K562 (cell line): Measurements from ENCODE around the gene USP28. TPM values are rescaled to one million over a fixed set of nuclear protein-coding genes. Genes with fewer than 3 reads are reported as not detected.
A peak's percentile ranks its signal among the peaks of the same experiment; 100 is the strongest.

Experiments
- ATAC-seq: fragments of 200-7000 bp; cut with Tn5 transposase; 3 replicates; pipeline ENCODE4 v1.9.1; 2020; ENCODE audit warnings: moderate library complexity
- BruUV-seq: library from RNA; stranded (reverse); fragments of 400-500 nt; replicated peaks from 2 replicates; lab custom pipeline; 2021; lab: Mats Ljungman, UMichigan
- CTCF ChIA-PET: fragments of 300-600 bp; formaldehyde crosslinking; extraction: SDS; loops from one replicate; lab custom pipeline; 2021; ENCODE audit warnings: low intra/inter-chr PET ratio; lab: Yijun Ruan, JAX
- POLR2A ChIA-PET: fragments of 300-600, 350-650 bp; sonication (Branson Sonifier 250); formaldehyde crosslinking; extraction: SDS; loops from one replicate; lab custom pipeline; 2021; ENCODE audit warnings: antibody characterized with exemption, inconsistent platforms; lab: Yijun Ruan, JAX
- DNase-seq, 4 experiments: peaks; one replicate each; pipeline versions ENCODE4 v3.0.0 to v3.0.0-alpha.2; 2011 to 2018; ENCODE audit warnings: low spot score in 3 of 4, mixed read lengths in 3 of 4; ENCODE audit errors: extremely low read depth in 1 of 4
- FAIRE-seq: peaks from 2 replicates; lab custom pipeline; 2011; peaks lifted over from hg19 to GRCh38; lab: Jason Lieb, UNC
- H2AFZ ChIP-seq: 2 replicates; pipeline ENCODE4 v1.6.0; 2011; ENCODE audit warnings: low read depth, low read length, control low read depth, inconsistent platforms
- H3K27ac ChIP-seq: fragments of 200-600 bp; 3 replicates; pipeline ENCODE4 v1.8.0; 2011; ENCODE audit warnings: low read depth, mild to moderate bottlenecking, control low read depth, inconsistent platforms, low read length, moderate library complexity, mixed read lengths; ENCODE audit errors: extremely low read depth
- H3K27me3 ChIP-seq, 2 experiments: fragments of 300-600 bp in 1 of 2; 2 replicates in 1 of 2; 3 replicates in 1 of 2; pipeline versions ENCODE4 v1.6.0 to v1.8.0; 2011; ENCODE audit warnings: inconsistent platforms in 2 of 2, low read length in 2 of 2, mild to moderate bottlenecking in 1 of 2, mixed read lengths in 1 of 2, moderate library complexity in 1 of 2; ENCODE audit not compliant: control insufficient read depth in 2 of 2, insufficient read depth in 2 of 2
- H3K36me3 ChIP-seq: fragments of 300-600 bp; 3 replicates; pipeline ENCODE4 v1.8.0; 2011; ENCODE audit warnings: mild to moderate bottlenecking, low read length, inconsistent platforms; ENCODE audit not compliant: control insufficient read depth, insufficient read depth
- H3K4me1 ChIP-seq, 2 experiments: fragments of 200-600 bp in 1 of 2; replicated peaks in 1 of 2; 2 replicates in 1 of 2; 3 replicates in 1 of 2; pipeline versions ENCODE4 v1.5.1 to v1.8.0; 2011; ENCODE audit warnings: inconsistent platforms in 2 of 2, low read length in 2 of 2, mild to moderate bottlenecking in 1 of 2, mixed read lengths in 1 of 2, moderate library complexity in 1 of 2; ENCODE audit not compliant: control insufficient read depth in 2 of 2, insufficient read depth in 2 of 2
- H3K4me2 ChIP-seq: 2 replicates; pipeline ENCODE4 v1.6.1; 2011; ENCODE audit warnings: low read length, control low read depth, inconsistent platforms, mixed read lengths; ENCODE audit not compliant: insufficient read depth
- H3K4me3 ChIP-seq: fragments of 200-600 bp; sonication (generic), shearing (Covaris generic); 2 replicates; pipeline ENCODE4 v1.5.1; 2016; ENCODE audit warnings: control low read depth, inconsistent platforms
- H3K79me2 ChIP-seq: fragments of 200-600 bp; 3 replicates; pipeline ENCODE4 v1.8.0; 2011; ENCODE audit warnings: low read length, inconsistent platforms; ENCODE audit not compliant: control insufficient read depth, insufficient read depth
- H3K9ac ChIP-seq, 2 experiments: 2 replicates each; pipeline versions ENCODE4 v1.6.0 to v1.6.1; 2011; ENCODE audit warnings: low read depth in 2 of 2, low read length in 2 of 2, control low read depth in 1 of 2, inconsistent platforms in 1 of 2, mild to moderate bottlenecking in 1 of 2, mixed read lengths in 1 of 2; ENCODE audit not compliant: insufficient read depth in 1 of 2
- H3K9me1 ChIP-seq: one replicate; pipeline ENCODE4 v1.6.0; 2011; ENCODE audit warnings: inconsistent platforms, mild to moderate bottlenecking, low read length, moderate library complexity; ENCODE audit not compliant: control insufficient read depth, insufficient read depth
- H3K9me3 ChIP-seq: replicated peaks from 2 replicates; pipeline ENCODE4 v1.5.1; 2011; ENCODE audit warnings: low read depth, low read length, inconsistent platforms; ENCODE audit not compliant: control insufficient read depth, insufficient read depth
- H4K20me1 ChIP-seq: replicated peaks from 2 replicates; pipeline ENCODE4 v1.6.1; 2011; ENCODE audit warnings: low read length, inconsistent platforms, mixed read lengths; ENCODE audit not compliant: control insufficient read depth, insufficient read depth
- CBX2 ChIP-seq: fragments of 200-600 bp; sonication (generic); IDR thresholded peaks from one replicate; pipeline ENCODE4 v1.6.1; 2012; ENCODE audit warnings: mild to moderate bottlenecking, low read length, inconsistent platforms; ENCODE audit not compliant: insufficient read depth, poor library complexity, severe bottlenecking
- CREM ChIP-seq: IDR thresholded peaks from 2 replicates; pipeline ENCODE4 v1.6.1; 2014; ENCODE audit warnings: antibody characterized with exemption, low read depth
- RUNX1 ChIP-seq: sonication (generic); IDR thresholded peaks from 2 replicates; pipeline ENCODE4 v1.6.1; 2016; ENCODE audit warnings: antibody characterized with exemption, low read depth
- SIN3A ChIP-seq, 2 experiments: fragments of 150-350 bp in 1 of 2; IDR thresholded peaks; 2 replicates each; pipeline ENCODE4 v1.6.1; 2011 to 2016; ENCODE audit warnings: borderline replicate concordance in 2 of 2, low read depth in 2 of 2, low read length in 2 of 2, mild to moderate bottlenecking in 2 of 2, moderate library complexity in 2 of 2; ENCODE audit not compliant: control insufficient read depth in 1 of 2
- TARDBP ChIP-seq: fragments of 450-650 bp; IDR thresholded peaks from 2 replicates; pipeline ENCODE4 v1.6.1; 2016
- ZFX ChIP-seq: sonication (generic); formaldehyde crosslinking; IDR thresholded peaks from 2 replicates; pipeline ENCODE4 v1.8.0; 2022; ENCODE audit warnings: mild to moderate bottlenecking, missing genetic modification reagents, moderate library complexity
- ZNF324 ChIP-seq: fragments of 250-450 bp; sonication (Bioruptor Pico); IDR thresholded peaks from 2 replicates; pipeline ENCODE4 v1.4.0; 2020; ENCODE audit warnings: mild to moderate bottlenecking
- ZNF436 ChIP-seq: fragments of 250-450, 450-650 bp; sonication (Bioruptor Pico); formaldehyde crosslinking; IDR thresholded peaks from 2 replicates; pipeline ENCODE4 v1.7.0; 2020; ENCODE audit warnings: mild to moderate bottlenecking
- WGBS: fragments of 100-300 bp; shearing (Covaris generic); methylation state at CpG from one replicate; pipeline ENCODE4 v1.1.6; 2016; ENCODE audit warnings: low coverage, mixed read lengths; ENCODE audit not compliant: insufficient coverage; ENCODE audit errors: missing lambda C conversion rate; 5-methylcytosine and 5-hydroxymethylcytosine counted together
- in situ Hi-C: fragments of 300-500 bp; cut with MboI; formaldehyde crosslinking; loops from 4 replicates; pipeline ENCODE4 v1.15.0; 2018; ENCODE audit warnings: inconsistent platforms, mixed read lengths
- intact Hi-C: fragments of 100-400 bp; cut with micrococcal nuclease; formaldehyde crosslinking; loops from 2 replicates; pipeline ENCODE4 v1.14.2; 2022
- polyA plus RNA-seq, 8 experiments: library from polyadenylated mRNA; depleted of rRNA in 4 of 8; stranded (reverse) in 5 of 8; unstranded in 3 of 8; fragments of >200 nt; fragmentation: Nextera tagmentation in 2 of 8; fragmentation: Illumina TruSeq in 1 of 8; extraction: Ambion mirVana in 2 of 8; extraction: Trizol in 1 of 8; gene quantifications; 2 replicates each; pipeline versions ENCODE4 v1.2.1 to v1.2.3, GENCODE V29; 2011 to 2014; ENCODE audit warnings: inconsistent platforms in 1 of 8, missing spikeins in 1 of 8
- total RNA-seq, 7 experiments: library from RNA; depleted of rRNA in 6 of 7; stranded (reverse); fragments of >200 nt in 6 of 7; fragmentation: Illumina TruSeq in 2 of 7; extraction: Trizol in 2 of 7; gene quantifications; 2 replicates each; pipeline versions ENCODE4 v1.2.1 to v1.2.3, GENCODE V29; 2011 to 2021; ENCODE audit warnings: low replicate concordance in 1 of 7
- TF ChIP-seq, protein P1 (sequence below): conservative IDR thresholded peaks from 2 replicates; pipeline ENCODE4 v1.6.1; 2011; ENCODE audit warnings: low read depth, mild to moderate bottlenecking, low read length; ENCODE audit not compliant: control insufficient read depth
- TF ChIP-seq, protein P2 (sequence below): IDR thresholded peaks from 2 replicates; pipeline ENCODE4 v1.6.1; 2012; ENCODE audit warnings: low read depth, low read length, improper control_type of control experiment, borderline replicate concordance
- TF ChIP-seq, protein P3 (sequence below): sonication (generic); formaldehyde crosslinking; IDR thresholded peaks from 2 replicates; pipeline ENCODE4 v1.8.0; 2022; ENCODE audit warnings: mild to moderate bottlenecking, missing genetic modification reagents, borderline replicate concordance
- TF ChIP-seq, protein P4 (sequence below): sonication (generic); formaldehyde crosslinking; IDR thresholded peaks from 2 replicates; pipeline ENCODE4 v1.8.0; 2023; ENCODE audit warnings: mild to moderate bottlenecking, missing genetic modification reagents

USP28 gene
- total and polyA plus RNA-seq, 9 of the 15 experiments (the other 6 are each of a cell fraction or from before 2014, with no cell fraction given) = 3.7 to 42.7 (median 20.3) TPM

DNA sequence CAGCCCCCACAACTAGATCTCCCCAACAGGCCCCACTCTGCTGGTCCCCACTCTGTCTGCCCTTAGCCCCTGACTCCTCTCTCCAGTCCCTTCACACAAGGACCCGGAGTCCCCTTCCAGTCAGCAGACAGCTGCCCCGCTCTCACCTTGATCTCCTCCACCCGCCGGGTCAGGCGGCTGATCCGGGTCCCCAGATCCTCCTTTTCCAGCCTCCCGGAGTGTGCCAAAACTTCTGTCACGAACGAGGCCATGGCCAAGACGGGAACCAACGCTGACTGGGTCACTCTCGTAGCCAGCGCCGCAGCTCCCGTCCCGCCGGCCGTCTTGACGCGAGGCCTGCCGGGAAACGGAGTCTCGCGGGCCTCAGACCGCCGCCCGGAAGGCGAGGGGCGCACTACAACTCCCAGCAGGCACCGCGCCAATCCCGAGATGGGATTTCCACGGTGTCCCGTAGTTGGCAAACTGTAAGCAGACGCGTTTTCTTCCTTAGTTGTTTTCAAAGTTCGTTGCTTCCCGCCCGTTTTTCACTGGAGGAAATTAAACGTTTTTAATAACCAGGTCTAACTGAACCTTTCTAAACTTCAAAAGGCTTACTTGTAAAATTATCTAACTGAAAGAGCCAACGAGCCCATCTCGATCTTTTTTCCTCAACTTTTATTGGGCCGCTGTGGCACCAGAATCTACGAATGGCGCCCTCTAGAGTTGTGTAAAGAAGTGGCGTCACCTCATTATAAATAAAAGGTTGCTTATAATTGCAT is 101.8 kb downstream of the USP28 start, which contains the start of gene ZW10:
Gene ZW10, minus strand, starts transcription at position 277 of the 758 bp plus-strand sequence. Its CDS starts 26 bp downstream, at position 251.
- CTCF ChIA-PET = no interaction called here
- H4K20me1 ChIP-seq = no peaks in the 10 kb centered on the region
- POLR2A ChIA-PET = interaction anchor here (0.6 to 1.1 kb wide), 5 partner anchors 8 to 101 kb away, joined by 3 to 4 read pairs (median 3); no protein-coding TSS in a partner anchor
- TF ChIP-seq, protein P1, sequence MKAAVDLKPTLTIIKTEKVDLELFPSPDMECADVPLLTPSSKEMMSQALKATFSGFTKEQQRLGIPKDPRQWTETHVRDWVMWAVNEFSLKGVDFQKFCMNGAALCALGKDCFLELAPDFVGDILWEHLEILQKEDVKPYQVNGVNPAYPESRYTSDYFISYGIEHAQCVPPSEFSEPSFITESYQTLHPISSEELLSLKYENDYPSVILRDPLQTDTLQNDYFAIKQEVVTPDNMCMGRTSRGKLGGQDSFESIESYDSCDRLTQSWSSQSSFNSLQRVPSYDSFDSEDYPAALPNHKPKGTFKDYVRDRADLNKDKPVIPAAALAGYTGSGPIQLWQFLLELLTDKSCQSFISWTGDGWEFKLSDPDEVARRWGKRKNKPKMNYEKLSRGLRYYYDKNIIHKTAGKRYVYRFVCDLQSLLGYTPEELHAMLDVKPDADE = peak; percentile 93
- no peak for TF ChIP-seq ZNF324 (CRISPR knock-in tag)
- no peak for TF ChIP-seq RUNX1
- TF ChIP-seq, protein P2, sequence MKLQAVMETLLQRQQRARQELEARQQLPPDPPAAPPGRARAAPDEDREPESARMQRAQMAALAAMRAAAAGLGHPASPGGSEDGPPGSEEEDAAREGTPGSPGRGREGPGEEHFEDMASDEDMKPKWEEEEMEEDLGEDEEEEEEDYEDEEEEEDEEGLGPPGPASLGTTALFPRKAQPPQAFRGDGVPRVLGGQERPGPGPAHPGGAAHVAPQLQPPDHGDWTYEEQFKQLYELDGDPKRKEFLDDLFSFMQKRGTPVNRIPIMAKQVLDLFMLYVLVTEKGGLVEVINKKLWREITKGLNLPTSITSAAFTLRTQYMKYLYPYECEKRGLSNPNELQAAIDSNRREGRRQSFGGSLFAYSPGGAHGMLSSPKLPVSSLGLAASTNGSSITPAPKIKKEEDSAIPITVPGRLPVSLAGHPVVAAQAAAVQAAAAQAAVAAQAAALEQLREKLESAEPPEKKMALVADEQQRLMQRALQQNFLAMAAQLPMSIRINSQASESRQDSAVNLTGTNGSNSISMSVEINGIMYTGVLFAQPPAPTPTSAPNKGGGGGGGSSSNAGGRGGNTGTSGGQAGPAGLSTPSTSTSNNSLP = peak; percentile 87
- peak; percentile 49; the same call in 1 of the 2 replicates for TF ChIP-seq TARDBP
- TF ChIP-seq ZNF436 (CRISPR knock-in tag) = no peak
- peak; percentile 87 for TF ChIP-seq CREM
- TF ChIP-seq SIN3A (IDR thresholded peaks at IDR 0.05; ENCODE audit: borderline replicate concordance in 2 of 2, control insufficient read depth in 1 of 2, low read depth in 2 of 2, low read length in 2 of 2) = no peak
- no peak for TF ChIP-seq CBX2
- TF ChIP-seq, protein P3, sequence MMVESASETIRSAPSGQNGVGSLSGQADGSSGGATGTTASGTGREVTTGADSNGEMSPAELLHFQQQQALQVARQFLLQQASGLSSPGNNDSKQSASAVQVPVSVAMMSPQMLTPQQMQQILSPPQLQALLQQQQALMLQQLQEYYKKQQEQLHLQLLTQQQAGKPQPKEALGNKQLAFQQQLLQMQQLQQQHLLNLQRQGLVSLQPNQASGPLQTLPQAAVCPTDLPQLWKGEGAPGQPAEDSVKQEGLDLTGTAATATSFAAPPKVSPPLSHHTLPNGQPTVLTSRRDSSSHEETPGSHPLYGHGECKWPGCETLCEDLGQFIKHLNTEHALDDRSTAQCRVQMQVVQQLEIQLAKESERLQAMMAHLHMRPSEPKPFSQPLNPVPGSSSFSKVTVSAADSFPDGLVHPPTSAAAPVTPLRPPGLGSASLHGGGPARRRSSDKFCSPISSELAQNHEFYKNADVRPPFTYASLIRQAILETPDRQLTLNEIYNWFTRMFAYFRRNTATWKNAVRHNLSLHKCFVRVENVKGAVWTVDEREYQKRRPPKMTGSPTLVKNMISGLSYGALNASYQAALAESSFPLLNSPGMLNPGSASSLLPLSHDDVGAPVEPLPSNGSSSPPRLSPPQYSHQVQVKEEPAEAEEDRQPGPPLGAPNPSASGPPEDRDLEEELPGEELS (CRISPR knock-in tag) = no peak
- TF ChIP-seq, protein P4, sequence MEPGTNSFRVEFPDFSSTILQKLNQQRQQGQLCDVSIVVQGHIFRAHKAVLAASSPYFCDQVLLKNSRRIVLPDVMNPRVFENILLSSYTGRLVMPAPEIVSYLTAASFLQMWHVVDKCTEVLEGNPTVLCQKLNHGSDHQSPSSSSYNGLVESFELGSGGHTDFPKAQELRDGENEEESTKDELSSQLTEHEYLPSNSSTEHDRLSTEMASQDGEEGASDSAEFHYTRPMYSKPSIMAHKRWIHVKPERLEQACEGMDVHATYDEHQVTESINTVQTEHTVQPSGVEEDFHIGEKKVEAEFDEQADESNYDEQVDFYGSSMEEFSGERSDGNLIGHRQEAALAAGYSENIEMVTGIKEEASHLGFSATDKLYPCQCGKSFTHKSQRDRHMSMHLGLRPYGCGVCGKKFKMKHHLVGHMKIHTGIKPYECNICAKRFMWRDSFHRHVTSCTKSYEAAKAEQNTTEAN (CRISPR knock-in tag) = no peak
- peak; percentile 62; the same call in 1 of the 2 replicates for TF ChIP-seq ZFX

More for the DNA sequence above, 101.8 kb downstream of the USP28 start, which contains the start of gene ZW10:
- peaks cover 4 to 6% of the 10 kb centered on the region in 2 experiments; a peak in 4 of 5 replicates for H3K4me1 ChIP-seq
- peak within 1 kb of the TSS; percentile 83 for H3K4me3 ChIP-seq
- peaks cover 6 to 7% of the 10 kb centered on the region in 2 experiments for H3K27me3 ChIP-seq
- BruUV-seq = TSS peak; percentile 33
- peak; percentile 100 for ATAC-seq
- H3K79me2 ChIP-seq = peaks cover 25% of the 10 kb centered on the region
- peak within 1 kb of the TSS; percentile 71 for H3K27ac ChIP-seq
- H3K9me3 ChIP-seq = no peaks in the 10 kb centered on the region
- peak; percentile 90 to 97 (median 91) for DNase-seq
- in situ Hi-C loops (no loop called here), intact Hi-C loops (no loop called here)
- peak within 1 kb of the TSS; percentile 92 for H3K4me2 ChIP-seq
- peak; percentile 96 for FAIRE-seq
- peak within 1 kb of the TSS; percentile 83 to 98 for H3K9ac ChIP-seq
- H3K36me3 ChIP-seq = peaks cover 12% of the 10 kb centered on the region
- peak within 1 kb of the TSS; percentile 93 for H2AFZ ChIP-seq
- no peaks in the 10 kb centered on the region for H3K9me1 ChIP-seq
- under 1% methylated on average over 46 of the region's 46 CpGs for WGBS
